SKM-1 treated with dmso at 0.1 percent for 144 hours (cell line): ENCODE data around the gene HERPUD2.
A peak's percentile ranks its signal among the peaks of the same experiment; 100 is the strongest.

Source experiments
- DNase-seq: peaks from one replicate; lab custom pipeline; 2025; ENCODE audit not compliant: unreplicated experiment; lab: John Stamatoyannopoulos, UW

HERPUD2 gene, protein sequence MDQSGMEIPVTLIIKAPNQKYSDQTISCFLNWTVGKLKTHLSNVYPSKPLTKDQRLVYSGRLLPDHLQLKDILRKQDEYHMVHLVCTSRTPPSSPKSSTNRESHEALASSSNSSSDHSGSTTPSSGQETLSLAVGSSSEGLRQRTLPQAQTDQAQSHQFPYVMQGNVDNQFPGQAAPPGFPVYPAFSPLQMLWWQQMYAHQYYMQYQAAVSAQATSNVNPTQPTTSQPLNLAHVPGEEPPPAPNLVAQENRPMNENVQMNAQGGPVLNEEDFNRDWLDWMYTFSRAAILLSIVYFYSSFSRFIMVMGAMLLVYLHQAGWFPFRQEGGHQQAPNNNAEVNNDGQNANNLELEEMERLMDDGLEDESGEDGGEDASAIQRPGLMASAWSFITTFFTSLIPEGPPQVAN

GRCh38 chr7:35694784-35695472 lies at the start of gene HERPUD2:
HERPUD2 (minus strand) TSS chr7:35695135; CDS start chr7:35694330, 805 bp downstream.
- peak; percentile 86 for DNase-seq

DNA sequence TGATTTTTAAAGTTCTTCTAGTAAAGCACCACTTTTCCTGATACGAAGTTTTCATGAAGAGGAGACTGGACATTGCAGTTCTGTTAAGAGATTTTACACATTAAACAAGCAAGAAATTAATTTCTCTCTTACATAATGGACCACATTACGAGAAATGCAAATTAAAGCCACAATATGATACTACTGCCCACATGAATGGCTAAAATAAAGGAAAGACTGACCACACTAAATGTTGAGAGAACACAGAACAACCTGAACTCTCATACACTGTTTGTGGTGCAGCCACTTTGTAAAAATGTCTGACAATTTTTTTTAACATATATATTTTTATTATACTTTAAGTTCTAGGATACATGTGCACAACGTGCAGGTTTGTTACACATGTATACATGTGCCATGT lies 44.0 kb upstream of the HERPUD2 start:
- DNase-seq = no peak

DNA sequence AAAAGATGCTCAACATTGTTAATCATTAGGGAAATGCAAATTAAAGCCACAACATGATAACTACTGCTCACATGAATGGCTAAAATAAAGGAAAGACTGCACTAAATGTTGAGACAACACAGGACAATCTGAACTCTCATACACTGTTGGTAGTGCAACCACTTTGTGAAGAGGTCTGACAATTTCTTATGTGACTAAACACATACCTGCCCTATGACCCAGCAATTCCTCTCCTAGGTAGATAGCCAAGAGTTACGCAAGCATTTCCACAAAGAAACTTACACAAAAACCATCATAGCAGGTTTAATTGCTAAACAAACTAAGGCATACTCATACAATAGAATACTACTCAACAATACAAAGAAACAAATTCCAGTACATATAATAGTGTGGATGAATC lies 41.8 kb upstream of the HERPUD2 start:
- no peak for DNase-seq

- no peak for DNase-seq
Observed at GRCh38 chr7:35735396-35735795, 40.5 kb upstream of the HERPUD2 start.

DNA sequence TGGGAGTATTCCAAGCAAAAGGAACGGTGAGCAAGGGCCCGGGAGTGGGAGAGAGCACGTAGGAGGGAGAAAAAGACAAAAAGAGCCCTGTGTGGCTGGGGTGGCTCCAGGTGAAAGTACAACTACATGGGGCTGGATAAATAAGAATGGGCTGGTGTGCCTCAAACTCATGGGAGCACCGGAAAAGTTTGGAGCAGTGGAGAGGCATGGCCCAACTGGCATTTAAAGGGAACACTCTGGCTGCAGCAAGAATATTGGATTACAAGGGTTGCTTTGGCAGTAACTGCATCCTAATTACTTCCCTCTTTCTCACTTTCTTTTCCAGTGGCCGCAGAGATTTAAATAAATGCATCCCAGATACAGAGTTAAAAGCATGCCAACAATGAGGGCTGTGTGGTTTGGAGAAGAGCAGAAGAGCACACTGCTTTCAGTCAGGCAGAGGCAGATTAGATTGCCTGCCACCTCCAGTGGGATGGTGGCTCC lies 39.1 kb upstream of the HERPUD2 start:
- no peak for DNase-seq

DNA sequence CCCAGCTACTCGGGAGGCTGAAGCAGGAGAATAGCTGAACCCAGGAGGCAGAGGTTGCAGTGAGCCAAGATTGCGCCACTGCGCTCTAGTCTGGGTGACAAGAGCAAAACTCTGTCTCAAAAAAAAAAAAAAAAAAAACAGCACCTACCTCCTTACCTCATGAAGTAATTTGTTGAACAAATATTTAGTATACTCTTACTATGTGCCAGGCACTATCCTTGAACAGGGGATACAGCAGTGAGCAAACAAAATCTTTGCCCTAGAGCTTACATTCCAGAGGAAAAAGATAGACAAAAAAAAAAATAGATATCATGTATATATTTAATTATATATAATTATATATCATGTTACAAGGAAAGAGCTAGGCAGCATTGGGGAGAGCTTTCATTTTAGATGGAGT lies 36.4 kb upstream of the HERPUD2 start:
- no peak for DNase-seq

- peak; percentile 8 for DNase-seq
Observed at GRCh38 chr7:35729061-35729783, 34.3 kb upstream of the HERPUD2 start.

DNA sequence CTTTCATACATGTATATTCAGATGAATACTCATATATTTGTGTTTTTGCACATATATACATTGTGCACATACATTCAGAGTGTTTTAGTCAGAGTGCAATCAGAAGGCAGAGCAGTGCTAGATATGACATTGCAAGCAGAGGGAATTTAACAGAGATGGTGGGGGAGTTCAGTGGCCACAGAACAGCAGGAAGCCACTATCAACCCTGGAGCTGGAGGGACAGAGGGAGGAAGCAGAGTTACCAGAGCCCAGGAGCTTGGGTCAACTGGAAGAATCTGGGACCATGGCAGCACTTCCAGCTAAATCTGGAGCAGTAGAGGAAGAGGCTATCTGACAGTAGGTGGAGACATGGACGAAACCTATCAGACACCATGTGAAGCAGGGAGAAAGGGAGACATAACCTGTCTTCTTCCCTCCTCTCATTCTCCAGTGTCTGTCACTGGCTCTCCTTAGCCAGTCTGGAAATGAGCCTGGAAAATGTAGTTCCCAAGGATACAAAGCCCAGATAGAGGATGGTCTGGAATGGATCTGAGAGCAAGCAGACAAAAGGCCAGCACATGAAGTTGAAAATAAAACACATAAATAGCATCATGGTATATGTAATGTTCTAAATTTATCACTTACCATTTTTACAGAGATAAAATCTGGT lies 33.6 kb upstream of the HERPUD2 start:
- no peak for DNase-seq

GRCh38 chr7:35727571-35727970 lies 32.6 kb upstream of the HERPUD2 start:
- DNase-seq = no peak

DNA sequence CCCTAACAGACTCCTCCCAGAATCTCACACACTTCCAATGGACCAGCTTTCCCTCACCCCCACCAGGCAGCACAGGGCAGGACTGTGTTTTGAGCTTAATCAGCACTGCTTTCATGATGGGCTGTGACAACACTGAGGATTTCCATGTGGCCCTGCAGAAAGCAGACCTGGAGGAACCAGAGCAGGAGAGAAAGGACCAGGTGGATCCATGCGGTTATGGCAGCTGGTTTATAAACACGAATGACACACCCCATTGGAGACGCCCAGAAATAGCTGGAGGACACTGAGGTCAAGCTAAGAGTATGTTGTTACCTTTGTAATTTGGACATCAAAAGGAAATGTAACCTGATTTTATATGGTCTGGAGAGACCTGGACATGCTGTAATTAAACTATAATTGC lies 31.7 kb upstream of the HERPUD2 start:
- no peak for DNase-seq

DNA sequence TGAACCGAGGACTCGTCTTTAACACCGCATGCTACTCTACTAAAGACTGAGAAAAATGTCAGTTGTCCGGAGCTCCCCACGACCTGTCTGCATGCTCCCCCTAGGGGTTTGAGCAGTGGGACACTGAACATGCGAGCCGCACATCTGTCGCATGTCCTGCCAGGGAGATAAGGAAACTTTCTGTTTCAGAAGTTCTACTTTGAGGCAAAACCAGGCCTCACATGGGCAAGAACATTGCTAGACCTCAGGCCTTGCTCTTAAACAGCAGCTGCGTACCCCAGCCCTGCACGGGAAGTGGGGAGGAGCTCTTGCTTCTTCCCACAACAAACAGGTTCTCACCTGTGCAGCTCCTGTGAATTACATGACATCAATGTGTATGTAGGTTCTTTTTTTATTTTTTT lies 30.3 kb upstream of the HERPUD2 start:
- DNase-seq = no peak

- DNase-seq = no peak
Observed at GRCh38 chr7:35723011-35723410, 28.1 kb upstream of the HERPUD2 start.

DNA sequence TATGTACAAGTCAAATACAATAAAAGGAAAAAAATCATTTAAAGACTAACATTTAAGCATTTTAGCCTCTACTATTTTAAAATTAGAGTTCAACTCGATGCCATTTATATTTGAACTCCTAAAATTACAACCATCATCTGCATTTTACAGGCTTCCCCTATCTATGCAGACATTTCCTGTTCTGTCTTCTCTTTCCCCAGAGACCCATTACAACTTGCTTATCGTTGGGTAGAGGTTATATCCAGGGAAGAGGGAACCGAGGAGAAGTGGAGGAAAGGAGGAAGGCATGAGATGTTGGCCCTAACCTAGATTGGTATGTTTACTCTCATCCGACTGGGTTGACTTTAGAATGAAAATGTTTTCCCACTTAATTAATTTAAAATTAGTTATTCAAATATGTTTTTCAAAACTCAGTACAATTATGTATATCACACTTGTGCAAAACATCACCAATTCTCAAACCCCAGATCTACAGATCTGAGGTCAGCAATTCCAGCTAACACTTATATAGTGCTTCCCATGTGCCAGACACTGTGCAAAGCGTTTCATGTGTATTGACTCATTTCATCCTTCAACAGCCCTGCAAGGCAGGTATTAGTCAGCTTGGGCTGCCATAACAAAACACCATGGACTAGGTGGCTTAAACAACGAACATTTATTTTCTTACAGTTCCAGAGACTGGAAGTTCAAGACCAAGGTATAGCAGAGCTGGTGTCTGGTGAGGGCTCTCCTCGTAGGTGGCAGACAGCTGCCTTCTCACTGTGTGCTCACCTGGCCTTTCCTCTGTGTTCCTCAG lies 27.3 kb upstream of the HERPUD2 start:
- DNase-seq = no peak

DNA sequence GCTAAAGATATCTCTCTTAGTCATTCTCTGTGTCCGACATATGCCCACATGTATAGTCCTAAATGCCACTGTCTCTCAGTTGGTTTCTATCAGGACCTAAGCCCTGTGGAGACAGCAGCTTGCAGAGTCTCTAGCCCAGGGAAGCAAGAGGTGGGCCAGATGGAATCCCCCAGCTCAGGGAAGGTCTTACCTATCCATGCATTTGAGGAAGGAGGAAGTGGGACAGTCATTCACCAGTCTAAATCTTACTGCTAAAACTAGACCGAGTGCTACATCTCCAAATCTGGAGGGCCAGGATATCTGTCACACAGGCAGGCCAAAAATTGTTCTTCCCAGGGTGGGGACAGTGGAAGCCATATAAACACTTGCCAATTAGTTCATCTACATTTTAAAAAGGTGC lies 26.4 kb upstream of the HERPUD2 start:
- no peak for DNase-seq

GRCh38 chr7:35720849-35721248 lies 25.9 kb upstream of the HERPUD2 start:
- no peak for DNase-seq

GRCh38 chr7:35720032-35720431 lies 25.1 kb upstream of the HERPUD2 start:
- no peak for DNase-seq

DNA sequence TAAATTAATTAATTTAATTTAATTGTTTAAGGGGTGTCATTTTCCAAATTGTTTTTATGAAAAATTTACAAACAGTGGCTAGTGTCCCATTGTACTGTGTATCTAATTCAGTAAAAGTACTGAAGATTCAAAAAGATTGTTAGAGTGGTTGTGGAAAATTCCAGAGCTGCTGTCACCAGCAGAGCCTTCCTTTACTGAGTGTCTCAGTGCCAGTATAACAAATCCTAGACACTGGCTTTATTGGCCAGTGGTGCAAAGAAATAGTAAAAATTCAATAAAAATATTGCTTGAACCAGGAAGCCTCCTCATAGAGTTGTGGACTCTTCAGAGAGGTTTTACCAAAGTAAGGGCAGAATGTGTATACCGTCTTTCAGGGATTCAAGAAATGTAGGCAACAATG lies 23.1 kb upstream of the HERPUD2 start:
- no peak for DNase-seq

- no peak for DNase-seq
Observed at GRCh38 chr7:35717516-35717915, 22.6 kb upstream of the HERPUD2 start.

- no peak for DNase-seq
Observed at GRCh38 chr7:35717013-35717412, 22.1 kb upstream of the HERPUD2 start.

DNA sequence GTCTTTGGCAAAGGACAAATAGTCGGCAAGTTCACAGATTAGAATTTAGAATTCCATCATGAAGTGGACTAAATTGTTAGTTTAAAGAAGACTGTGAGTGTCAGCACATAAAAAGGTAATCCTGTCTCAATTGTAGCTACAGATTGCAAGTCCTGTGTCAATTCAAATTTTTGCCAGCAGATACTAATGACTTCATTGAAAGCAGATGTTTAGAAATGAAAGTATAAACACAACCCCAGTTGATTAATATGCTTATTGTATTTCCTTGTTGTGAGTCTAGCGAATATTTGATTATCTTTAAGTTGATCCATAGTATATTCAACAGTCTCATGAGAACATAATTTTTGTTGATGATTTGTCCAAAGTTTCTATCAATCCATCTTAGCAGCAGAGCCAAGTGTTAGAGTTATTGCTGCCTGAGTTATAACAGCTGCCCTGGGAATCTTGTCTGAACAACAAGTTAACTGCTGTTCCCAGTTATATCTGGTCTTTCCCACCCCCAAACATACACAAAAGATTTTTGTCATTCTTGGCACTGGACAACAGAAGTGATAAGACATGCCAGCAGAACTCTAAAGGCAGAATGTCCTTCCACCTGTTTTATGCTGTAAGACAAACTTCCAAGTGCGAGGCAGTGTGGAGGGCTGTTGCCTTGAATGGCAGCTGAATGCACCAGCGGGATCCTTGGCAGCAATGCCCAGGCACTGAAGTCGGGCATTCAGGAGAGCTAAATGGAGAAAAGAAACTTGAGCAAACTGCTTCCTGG lies 21.3 kb upstream of the HERPUD2 start:
- DNase-seq = no peak
